Left lung (tissue), 10 donors: ENCODE data around the gene PSMD1. TPM values are rescaled to one million over a fixed set of nuclear protein-coding genes. Genes with fewer than 3 reads are reported as not detected.

Experiments
- ATAC-seq: fragments of 200-7000 bp; cut with Tn5 transposase; one replicate; pipeline ENCODE4 v1.9.1; 2020; ENCODE audit warnings: moderate library complexity
- DNase-seq, 4 donors: peaks; one replicate each; pipeline ENCODE4 v3.0.0-alpha.2; 2013 to 2020
- H3K27ac ChIP-seq, 2 donors: fragments of 200-600 bp; sonication (generic) in 1 of 2; one replicate each; pipeline versions ENCODE4 v1.5.0 to v1.8.0; 2020 to 2021
- H3K27me3 ChIP-seq, 2 donors: fragments of 200-600 bp; sonication (generic) in 1 of 2; one replicate each; pipeline versions ENCODE4 v1.5.0 to v1.8.0; 2020 to 2021
- H3K36me3 ChIP-seq, 2 donors: fragments of 200-600 bp; sonication (generic) in 1 of 2; one replicate each; pipeline versions ENCODE4 v1.5.0 to v1.8.0; 2020 to 2021
- H3K4me1 ChIP-seq, 2 donors: fragments of 200-600 bp; one replicate each; pipeline ENCODE4 v1.8.0; 2021
- H3K4me3 ChIP-seq, 2 donors: fragments of 200-600 bp; sonication (generic) in 1 of 2; one replicate each; pipeline versions ENCODE4 v1.5.0 to v1.8.0; 2020 to 2021; ENCODE audit warnings: mild to moderate bottlenecking in 1 of 2
- H3K9me3 ChIP-seq, 2 donors: fragments of 200-600 bp; sonication (generic) in 1 of 2; one replicate each; pipeline versions ENCODE4 v1.5.0 to v1.8.0; 2020 to 2021
- CTCF ChIP-seq, 2 donors: fragments of 200-600 bp; sonication (generic) in 1 of 2; IDR thresholded peaks; one replicate each; pipeline versions ENCODE4 v1.5.0 to v1.8.0; 2021; ENCODE audit warnings: antibody characterized with exemption in 2 of 2
- intact Hi-C, 2 donors: fragments of 100-400 bp; cut with DNase I; formaldehyde crosslinking; loops; one replicate each; pipeline versions ENCODE4 v1.11.2 to v1.14.2; 2022
- polyA plus RNA-seq, 6 donors: library from polyadenylated mRNA; unstranded; fragments of 120-200 nt; gene quantifications; one replicate each; pipeline ENCODE4 v1.2.1, GENCODE V29; 2013; ENCODE audit not compliant: insufficient read length in 6 of 6
- total RNA-seq, 2 donors: library from RNA; stranded (reverse); fragmentation: NEBNext Ultra II Directional; extraction: Animal tissue kit (Norgen Biotek cat#: 25700); gene quantifications; one replicate each; pipeline ENCODE4 v1.2.1, GENCODE V29; 2021
- donor health status: DM: no; HTN: yes; CAD: no.
- donor health status: DM: no; HTN: no; CAD: no.

PSMD1 gene
- total and polyA plus RNA-seq, 8 donors: 62.9 to 118 (median 75.9) TPM

GRCh38 chr2:231009236-231009919, 47.3 kb upstream of the PSMD1 start:
- no peak overlapping the region for H3K4me3 ChIP-seq
- H3K27me3 ChIP-seq: peaks cover 0 to 35% of the 10 kb centered on the region in 2 donors
- intact Hi-C loops: no loop called here
- H3K4me1 ChIP-seq: no peaks in the 10 kb centered on the region
- DNase-seq: no peak
- ATAC-seq: no peak
- no peak for TF ChIP-seq CTCF (IDR thresholded peaks at IDR 0.05)
- H3K9me3 ChIP-seq: no peaks in the 10 kb centered on the region
- H3K36me3 ChIP-seq: no peaks in the 10 kb centered on the region
- H3K27ac ChIP-seq: no peak overlapping the region

GRCh38 chr2:231010201-231010730, 46.4 kb upstream of the PSMD1 start:
- no peaks in the 10 kb centered on the region for H3K36me3 ChIP-seq
- H3K27me3 ChIP-seq: peaks cover 0 to 44% of the 10 kb centered on the region in 2 donors
- no peak for TF ChIP-seq CTCF (IDR thresholded peaks at IDR 0.05)
- DNase-seq (no peak), ATAC-seq (no peak)
- H3K4me1 ChIP-seq: no peaks in the 10 kb centered on the region
- no peaks in the 10 kb centered on the region for H3K9me3 ChIP-seq
- no peak overlapping the region for H3K4me3 ChIP-seq
- no peak overlapping the region for H3K27ac ChIP-seq
- intact Hi-C loops: no loop called here

GRCh38 chr2:231011526-231011925, 45.1 kb upstream of the PSMD1 start:
- no peaks in the 10 kb centered on the region for H3K4me1 ChIP-seq
- H3K27me3 ChIP-seq: peaks cover 0 to 48% of the 10 kb centered on the region in 2 donors
- DNase-seq (no peak), ATAC-seq (no peak)
- H3K36me3 ChIP-seq: no peaks in the 10 kb centered on the region
- intact Hi-C loops: no loop called here
- no peaks in the 10 kb centered on the region for H3K9me3 ChIP-seq
- H3K27ac ChIP-seq: no peak overlapping the region
- no peak for TF ChIP-seq CTCF (IDR thresholded peaks at IDR 0.05)
- H3K4me3 ChIP-seq: no peak overlapping the region

GRCh38 chr2:231012463-231012862, 44.2 kb upstream of the PSMD1 start:
- DNase-seq (no peak), ATAC-seq (no peak)
- TF ChIP-seq CTCF (IDR thresholded peaks at IDR 0.05): no peak
- peaks cover 0 to 50% of the 10 kb centered on the region in 2 donors for H3K27me3 ChIP-seq
- no peaks in the 10 kb centered on the region for H3K9me3 ChIP-seq
- H3K4me1 ChIP-seq: no peaks in the 10 kb centered on the region
- intact Hi-C loops: no loop called here
- no peaks in the 10 kb centered on the region for H3K36me3 ChIP-seq
- H3K27ac ChIP-seq: no peak overlapping the region
- no peak overlapping the region for H3K4me3 ChIP-seq

- Histone ChIP-seq H3K9me3 (no peaks in the 10 kb centered on the region), H3K4me3 (no peak overlapping the region), H3K36me3 (no peaks in the 10 kb centered on the region), H3K4me1 (no peaks in the 10 kb centered on the region), H3K27me3 (peaks cover 0 to 41% of the 10 kb centered on the region in 2 donors), H3K27ac (no peak overlapping the region)
- no peak for TF ChIP-seq CTCF (IDR thresholded peaks at IDR 0.05)
- DNase-seq: no peak
- intact Hi-C loops: no loop called here
- ATAC-seq: no peak
Measured at GRCh38 chr2:231013820-231014219, 42.8 kb upstream of the PSMD1 start.
